C4-2B (cell line): ENCODE data around the gene SPRY2.

Experiments
- ZFX ChIP-seq: fragments of 450-650 bp; IDR thresholded peaks from 2 replicates; pipeline ENCODE4 v1.6.1; 2017
- TF ChIP-seq, protein P1 (sequence below): fragments of 450-650 bp; conservative IDR thresholded peaks from 2 replicates; pipeline ENCODE4 v1.5.1; 2017; ENCODE audit warnings: mild to moderate bottlenecking

DNA sequence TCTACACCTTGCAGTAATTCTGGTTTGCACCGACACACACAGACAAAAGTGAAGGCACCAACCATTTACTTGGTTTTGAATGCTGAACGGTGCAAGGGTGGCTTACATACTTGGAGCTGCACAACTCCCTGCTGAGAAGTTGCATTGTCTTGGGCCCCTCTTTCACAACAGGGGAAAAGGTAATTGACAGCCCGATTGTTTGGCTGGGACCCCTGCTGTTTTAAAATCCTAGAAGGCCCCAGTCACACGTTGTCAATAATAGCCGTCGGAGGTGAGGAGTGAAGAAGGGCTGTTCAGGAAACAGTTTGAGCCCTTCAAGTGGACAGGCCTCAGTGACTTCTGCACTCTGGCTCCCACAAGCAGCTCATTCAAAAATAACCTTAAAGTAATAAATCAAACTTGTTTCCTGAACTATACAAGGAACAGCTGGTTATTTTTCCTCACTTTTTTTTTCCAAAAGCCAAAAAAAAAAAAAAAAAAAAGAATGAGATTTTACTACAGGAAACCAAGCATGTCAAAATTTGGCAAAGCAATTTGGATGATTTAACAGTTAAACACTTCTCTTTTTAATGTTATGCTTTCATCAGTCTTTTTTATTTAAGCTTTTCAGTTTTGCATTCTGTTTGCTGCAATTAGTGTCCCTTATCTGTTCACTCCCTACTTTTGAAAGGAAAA is 19.0 kb upstream of the SPRY2 start:
- TF ChIP-seq, protein P1, sequence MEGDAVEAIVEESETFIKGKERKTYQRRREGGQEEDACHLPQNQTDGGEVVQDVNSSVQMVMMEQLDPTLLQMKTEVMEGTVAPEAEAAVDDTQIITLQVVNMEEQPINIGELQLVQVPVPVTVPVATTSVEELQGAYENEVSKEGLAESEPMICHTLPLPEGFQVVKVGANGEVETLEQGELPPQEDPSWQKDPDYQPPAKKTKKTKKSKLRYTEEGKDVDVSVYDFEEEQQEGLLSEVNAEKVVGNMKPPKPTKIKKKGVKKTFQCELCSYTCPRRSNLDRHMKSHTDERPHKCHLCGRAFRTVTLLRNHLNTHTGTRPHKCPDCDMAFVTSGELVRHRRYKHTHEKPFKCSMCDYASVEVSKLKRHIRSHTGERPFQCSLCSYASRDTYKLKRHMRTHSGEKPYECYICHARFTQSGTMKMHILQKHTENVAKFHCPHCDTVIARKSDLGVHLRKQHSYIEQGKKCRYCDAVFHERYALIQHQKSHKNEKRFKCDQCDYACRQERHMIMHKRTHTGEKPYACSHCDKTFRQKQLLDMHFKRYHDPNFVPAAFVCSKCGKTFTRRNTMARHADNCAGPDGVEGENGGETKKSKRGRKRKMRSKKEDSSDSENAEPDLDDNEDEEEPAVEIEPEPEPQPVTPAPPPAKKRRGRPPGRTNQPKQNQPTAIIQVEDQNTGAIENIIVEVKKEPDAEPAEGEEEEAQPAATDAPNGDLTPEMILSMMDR, result no peak
- no peak for TF ChIP-seq ZFX
